Caco-2 (cell line): ENCODE results near the gene SAMSN1. TPM values are rescaled to one million over a fixed set of nuclear protein-coding genes. Genes with fewer than 3 reads are reported as not detected.

Experiments
- BruUV-seq: library from RNA; stranded (reverse); fragments of 400-500 nt; replicated peaks from 2 replicates; lab custom pipeline; 2021; lab: Mats Ljungman, UMichigan
- CTCF ChIA-PET: fragments of 300-600 bp; sonication (Branson Sonifier 250); formaldehyde crosslinking; loops from one replicate; lab custom pipeline; 2022; ENCODE audit warnings: antibody characterized with exemption; lab: Charles Lee
- POLR2A ChIA-PET: fragments of 300-600 bp; sonication (Branson Sonifier 250); formaldehyde crosslinking; loops from one replicate; lab custom pipeline; 2022; ENCODE audit warnings: antibody characterized with exemption; lab: Charles Lee
- DNase-seq, 2 experiments: peaks; one replicate each; pipeline versions ENCODE4 v3.0.0 to v3.0.0-alpha.2; 2020 to 2022
- H3K27me3 ChIP-seq: replicated peaks from 2 replicates; pipeline ENCODE4 v1.6.0; 2011; ENCODE audit warnings: low read length; ENCODE audit not compliant: control insufficient read depth, insufficient read depth
- H3K36me3 ChIP-seq: 2 replicates; pipeline ENCODE4 v1.5.1; 2011; ENCODE audit warnings: low read length; ENCODE audit not compliant: control insufficient read depth, insufficient read depth
- H3K4me1 ChIP-seq: fragments of 250-450 bp; sonication (Bioruptor Pico); 2 replicates; pipeline ENCODE4 v1.5.1; 2020; ENCODE audit warnings: mild to moderate bottlenecking
- H3K4me3 ChIP-seq: 2 replicates; pipeline ENCODE4 v1.5.1; 2011; ENCODE audit warnings: low read depth, mild to moderate bottlenecking, control low read depth, low read length
- H3K9me3 ChIP-seq: fragments of 250-450 bp; sonication (Bioruptor Pico); 2 replicates; pipeline ENCODE4 v1.5.1; 2020; ENCODE audit warnings: mild to moderate bottlenecking, moderate library complexity
- H3K27ac Mint-ChIP-seq: one replicate; pipeline ENCODE4 v1.8.0; 2022; ENCODE audit warnings: mixed read lengths; ENCODE audit not compliant: unreplicated experiment
- H3K27me3 Mint-ChIP-seq: one replicate; pipeline ENCODE4 v1.8.0; 2022; ENCODE audit warnings: mixed read lengths; ENCODE audit not compliant: insufficient read depth, unreplicated experiment
- H3K36me3 Mint-ChIP-seq: one replicate; pipeline ENCODE4 v1.8.0; 2022; ENCODE audit warnings: mild to moderate bottlenecking, mixed read lengths; ENCODE audit not compliant: insufficient read depth, unreplicated experiment
- H3K4me1 Mint-ChIP-seq: one replicate; pipeline ENCODE4 v1.8.0; 2022; ENCODE audit warnings: low read depth, mixed read lengths; ENCODE audit not compliant: unreplicated experiment
- H3K4me3 Mint-ChIP-seq: one replicate; pipeline ENCODE4 v1.8.0; 2022; ENCODE audit warnings: mild to moderate bottlenecking, moderate library complexity, mixed read lengths; ENCODE audit not compliant: unreplicated experiment
- H3K9me3 Mint-ChIP-seq: one replicate; pipeline ENCODE4 v1.8.0; 2022; ENCODE audit warnings: mixed read lengths; ENCODE audit not compliant: unreplicated experiment
- CTCF ChIP-seq, 2 experiments: fragments of 200-600 bp in 1 of 2; IDR thresholded peaks; 1 replicate in 1 of 2; 2 replicates in 1 of 2; pipeline versions ENCODE4 v1.5.1 to v1.8.0; 2011 to 2022; ENCODE audit warnings: antibody characterized with exemption in 1 of 2, control low read depth in 1 of 2, inconsistent platforms in 1 of 2, low read depth in 1 of 2, low read length in 1 of 2, mild to moderate bottlenecking in 1 of 2, moderate library complexity in 1 of 2; ENCODE audit not compliant: insufficient read depth in 1 of 2, severe bottlenecking in 1 of 2, unreplicated experiment in 1 of 2
- intact Hi-C: fragments of 100-400 bp; cut with micrococcal nuclease; formaldehyde crosslinking; loops from one replicate; pipeline ENCODE4 v1.10.0; 2022; ENCODE audit not compliant: unreplicated experiment
- total RNA-seq: library from RNA; stranded (reverse); gene quantifications from 2 replicates; pipeline ENCODE4 v1.2.3, GENCODE V29; 2022

The SAMSN1 gene
- total RNA-seq, 1 experiment from 2014 or later = not detected

- no peaks in the 10 kb centered on the region for H3K36me3 ChIP-seq
- H3K27me3 ChIP-seq = no peaks in the 10 kb centered on the region
- no peak for TF ChIP-seq CTCF (IDR thresholded peaks at IDR 0.05; ENCODE audit: insufficient read depth in 1 of 2, low read depth in 1 of 2, low read length in 1 of 2, severe bottlenecking in 1 of 2, unreplicated experiment in 1 of 2)
- POLR2A ChIA-PET = no interaction called here
- no peak overlapping the region for H3K4me3 ChIP-seq
- H3K9me3 Mint-ChIP-seq = peaks cover 15% of the 10 kb centered on the region
- CTCF ChIA-PET = no interaction called here
- no peaks in the 10 kb centered on the region for H3K9me3 ChIP-seq
- no peaks in the 10 kb centered on the region for H3K4me1 Mint-ChIP-seq
- H3K4me3 Mint-ChIP-seq = no peak overlapping the region
- no peak for DNase-seq
- BruUV-seq = no TSS peak
- no peaks in the 10 kb centered on the region for H3K36me3 Mint-ChIP-seq
- no peaks in the 10 kb centered on the region for H3K4me1 ChIP-seq
- no peaks in the 10 kb centered on the region for H3K27me3 Mint-ChIP-seq
- H3K27ac Mint-ChIP-seq = no peak overlapping the region
- intact Hi-C loops = no loop called here
Measured at GRCh38 chr21:14536929-14537328, 9.2 kb downstream of the SAMSN1 start.

- no peak overlapping the region for H3K4me3 Mint-ChIP-seq
- CTCF ChIA-PET = no interaction called here
Measured at GRCh38 chr21:14535702-14536101, 10.4 kb downstream of the SAMSN1 start.

DNA sequence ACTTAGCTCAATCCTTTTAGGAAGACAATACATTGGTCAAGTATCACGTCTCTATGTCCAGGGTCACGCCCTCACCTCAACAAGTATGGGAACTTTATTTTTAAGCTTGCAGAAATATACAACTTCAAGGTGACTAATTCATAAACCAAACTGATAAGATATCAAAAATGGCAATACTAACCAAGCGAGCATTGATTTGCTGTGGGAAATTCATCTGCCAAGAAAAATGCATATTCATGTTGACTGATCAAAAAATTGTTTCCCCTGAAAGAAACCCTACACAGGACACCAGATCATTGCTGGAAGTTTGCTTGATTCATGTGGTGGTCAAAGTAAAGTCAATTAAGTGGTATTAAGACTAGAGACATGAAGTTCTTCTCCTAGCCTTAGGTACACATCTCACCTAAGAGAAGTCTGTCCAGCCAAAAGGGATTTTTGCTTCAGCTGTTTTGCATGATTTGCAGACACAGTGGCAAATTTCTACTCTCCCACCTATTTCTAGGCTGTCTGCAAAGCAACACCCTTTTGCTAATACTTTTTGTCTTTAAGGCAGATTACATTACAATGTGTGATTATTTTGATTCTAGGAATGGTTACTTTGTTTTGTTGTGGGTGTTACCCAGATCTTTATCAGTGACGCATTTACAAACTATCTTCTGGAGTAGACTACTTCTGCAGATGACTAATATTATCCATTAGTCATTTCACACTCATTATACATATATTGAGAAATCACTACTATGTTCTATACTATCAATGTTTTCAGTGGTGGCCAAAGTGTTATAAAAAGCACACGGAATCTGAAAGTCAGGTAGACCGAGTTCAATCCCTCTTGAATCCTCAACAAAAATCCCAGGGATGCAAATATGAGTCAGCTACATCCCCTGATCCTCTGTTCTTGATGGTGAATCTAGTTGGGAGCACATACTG, 12.4 kb downstream of the SAMSN1 start:
- H3K4me3 ChIP-seq = no peak overlapping the region
- Mint-ChIP-seq H3K27me3 (no peaks in the 10 kb centered on the region), H3K36me3 (no peaks in the 10 kb centered on the region), H3K4me3 (no peak overlapping the region), H3K9me3 (peaks cover 15% of the 10 kb centered on the region), H3K27ac (no peak overlapping the region), H3K4me1 (no peaks in the 10 kb centered on the region)
- H3K9me3 ChIP-seq = no peaks in the 10 kb centered on the region
- DNase-seq = no peak
- TF ChIP-seq CTCF (IDR thresholded peaks at IDR 0.05; ENCODE audit: insufficient read depth in 1 of 2, low read depth in 1 of 2, low read length in 1 of 2, severe bottlenecking in 1 of 2, unreplicated experiment in 1 of 2) = no peak
- no TSS peak for BruUV-seq
- intact Hi-C loops = no loop called here
- POLR2A ChIA-PET = no interaction called here
- no peaks in the 10 kb centered on the region for H3K4me1 ChIP-seq
- no peaks in the 10 kb centered on the region for H3K27me3 ChIP-seq
- CTCF ChIA-PET = no interaction called here
- H3K36me3 ChIP-seq = no peaks in the 10 kb centered on the region

More at GRCh38 chr21:14535702-14536101, 10.4 kb downstream of the SAMSN1 start:
- no peak overlapping the region for H3K27ac Mint-ChIP-seq
- POLR2A ChIA-PET = no interaction called here
- Histone ChIP-seq H3K4me3 (no peak overlapping the region), H3K36me3 (no peaks in the 10 kb centered on the region), H3K27me3 (no peaks in the 10 kb centered on the region), H3K4me1 (no peaks in the 10 kb centered on the region), H3K9me3 (no peaks in the 10 kb centered on the region)
- no peaks in the 10 kb centered on the region for H3K4me1 Mint-ChIP-seq
- intact Hi-C loops = no loop called here
- peaks cover 15% of the 10 kb centered on the region for H3K9me3 Mint-ChIP-seq
- no TSS peak for BruUV-seq
- no peak for TF ChIP-seq CTCF (IDR thresholded peaks at IDR 0.05; ENCODE audit: insufficient read depth in 1 of 2, low read depth in 1 of 2, low read length in 1 of 2, severe bottlenecking in 1 of 2, unreplicated experiment in 1 of 2)
- no peaks in the 10 kb centered on the region for H3K36me3 Mint-ChIP-seq
- no peaks in the 10 kb centered on the region for H3K27me3 Mint-ChIP-seq
- DNase-seq = no peak
